Activated CD4-positive, CD25-positive, alpha-beta regulatory T cell treated with anti-CD3 and anti-CD28 coated beads, Interleukin-2, amount 50 U/mL, for 24 hours (primary cell): ENCODE measurements around the gene NLGN2.
"Not testable (repeated sequence)": the region's sequence is repeated elsewhere in the genome, so short reads cannot be mapped to it uniquely, and the experiment has no call there.

ENCODE experiments used
- ATAC-seq, 2 donors: fragments of 150-1000 bp; cut with Tn5 transposase; one replicate each; pipeline ENCODE4 v1.10.0; 2021; ENCODE audit warnings: mild to moderate bottlenecking in 1 of 2, moderate library complexity in 1 of 2

The NLGN2 gene

GRCh38 chr17:7407485-7408251, at the start of gene NLGN2:
NLGN2 (plus strand) TSS chr17:7407845; CDS start chr17:7408256, 411 bp downstream.
- ATAC-seq, result no peak

DNA sequence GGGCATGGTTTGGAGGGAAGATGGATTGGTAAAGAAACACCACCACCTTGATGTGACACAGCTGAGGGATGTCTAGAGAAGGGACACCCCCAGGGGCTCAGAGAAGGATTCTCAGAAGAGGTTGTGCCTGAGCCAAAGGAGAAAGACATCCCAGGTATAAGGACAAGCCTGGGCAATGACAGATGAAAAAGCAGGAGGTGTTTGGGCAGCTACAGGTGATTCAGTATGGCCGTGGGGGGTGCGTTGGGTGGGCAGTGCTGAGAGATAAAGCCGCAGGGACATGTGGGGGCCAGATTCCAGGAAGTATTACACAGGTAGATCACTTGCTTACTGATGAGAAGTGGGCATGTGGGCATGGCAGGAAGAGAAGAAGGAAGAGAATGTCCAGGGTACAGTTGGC, 45.7 kb upstream of the NLGN2 start:
- no peak for ATAC-seq

DNA sequence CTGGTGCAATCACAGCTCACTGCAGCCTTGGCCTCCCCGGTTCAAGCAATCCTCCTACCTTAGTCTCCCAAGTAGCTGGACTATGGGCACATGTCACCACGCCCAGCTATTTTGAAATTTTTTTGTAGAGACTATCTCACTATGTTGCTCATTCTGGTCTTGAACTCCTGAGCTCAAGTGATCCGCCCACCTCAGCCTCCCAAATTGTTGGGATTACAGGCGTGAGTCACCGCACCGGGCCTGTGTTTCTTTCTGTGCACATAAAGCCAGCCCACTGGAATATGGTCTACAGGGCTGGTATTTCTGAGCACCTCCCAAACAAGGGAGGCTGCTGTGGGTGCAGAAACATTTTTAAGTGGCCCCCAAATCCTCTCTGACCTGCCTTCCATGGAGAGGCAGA, 44.3 kb upstream of the NLGN2 start:
- ATAC-seq, result no peak

DNA sequence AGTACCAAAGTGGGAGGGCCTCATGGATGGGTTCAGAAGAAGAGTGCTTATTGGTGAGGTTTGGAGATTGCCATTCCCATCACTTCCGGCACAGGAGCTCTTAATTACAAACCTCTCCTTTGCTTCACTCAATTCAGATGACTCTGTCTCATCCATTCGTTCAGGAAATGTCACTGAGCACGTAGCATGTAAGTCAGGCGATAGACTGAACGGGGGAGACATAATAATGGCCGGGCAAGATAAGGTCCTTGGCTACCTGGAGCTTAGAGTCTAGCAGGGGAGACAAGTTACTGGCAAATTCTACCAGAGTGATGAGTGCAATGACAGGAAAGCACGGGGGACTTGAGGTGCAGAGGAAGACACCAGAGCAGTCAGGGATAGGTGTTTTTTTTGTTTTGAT, 41.7 kb upstream of the NLGN2 start:
- not testable (repeated sequence) for ATAC-seq

DNA sequence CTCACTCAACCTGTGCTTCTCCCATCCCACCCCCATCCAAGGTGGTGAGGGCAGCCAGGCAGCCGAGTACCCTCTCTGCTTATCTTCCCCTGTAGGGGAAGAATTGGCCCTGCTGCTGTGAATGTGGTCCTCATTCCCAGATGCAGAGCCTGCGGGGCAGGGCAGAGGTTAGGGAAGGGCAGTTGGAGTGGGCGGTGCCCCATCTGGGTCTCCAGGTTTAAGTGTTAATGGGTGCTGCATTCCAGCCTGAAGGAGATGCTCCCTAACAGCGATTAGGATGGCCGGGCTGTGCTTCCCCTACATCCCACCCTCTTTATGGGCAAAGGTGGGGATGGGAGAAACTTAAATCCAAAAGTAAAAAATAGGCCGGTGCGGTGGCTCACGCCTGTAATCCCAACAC, 40.6 kb upstream of the NLGN2 start:
- no peak for ATAC-seq

DNA sequence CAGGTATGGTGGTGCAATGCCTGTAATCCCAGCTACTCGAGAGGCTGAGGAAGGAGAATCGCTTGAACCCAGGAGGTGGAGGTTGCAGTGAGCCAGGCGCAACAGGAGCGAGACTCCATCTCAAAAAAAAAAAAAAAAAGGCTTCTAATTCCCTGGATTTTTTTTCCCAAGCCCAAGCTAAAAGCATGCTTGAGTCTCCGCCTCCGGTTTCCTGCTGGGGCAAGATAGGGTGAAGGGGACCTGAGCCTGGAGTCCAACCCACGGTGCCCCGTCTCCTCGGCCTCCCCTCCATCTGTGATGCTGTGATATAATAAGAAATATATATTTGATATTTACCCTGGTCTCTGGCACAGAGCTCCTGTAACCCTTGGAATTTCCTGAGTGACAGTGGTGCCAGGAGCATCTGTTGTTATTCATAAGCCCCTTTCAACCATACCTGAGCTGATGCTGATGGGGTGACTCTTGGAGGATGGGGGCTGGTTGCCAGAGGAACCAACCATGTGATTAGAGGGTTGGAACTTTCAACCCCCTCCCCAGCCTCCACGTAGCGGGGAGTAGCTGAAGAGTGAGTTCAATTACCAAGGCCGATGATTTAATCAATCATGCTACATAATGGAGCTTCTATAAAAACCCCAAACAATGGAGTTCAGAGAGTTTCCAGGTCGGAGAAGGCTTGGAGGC, 39.6 kb upstream of the NLGN2 start:
- no peak for ATAC-seq

GRCh38 chr17:7368599-7368994, 39.0 kb upstream of the NLGN2 start:
- ATAC-seq, result not testable (repeated sequence)

DNA sequence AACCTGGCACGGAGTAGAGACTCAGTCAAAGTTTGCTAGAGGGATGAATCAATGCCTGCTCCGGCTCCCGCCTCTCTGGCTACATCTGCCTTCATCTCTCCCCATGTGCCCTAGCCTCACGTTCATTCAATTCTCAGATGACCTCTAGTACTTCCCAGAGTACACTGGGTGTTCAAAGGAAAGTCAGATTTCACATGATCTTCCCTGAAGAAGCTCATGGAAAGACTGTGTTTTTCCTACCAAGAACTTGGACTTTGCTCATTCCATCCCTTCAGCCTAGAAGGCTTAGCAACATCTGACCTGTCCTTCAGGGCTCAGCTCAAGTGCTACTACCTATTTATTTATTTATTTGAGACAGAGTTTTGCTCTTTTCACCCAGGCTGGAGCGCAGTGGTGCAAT, 37.8 kb upstream of the NLGN2 start:
- no peak for ATAC-seq

GRCh38 chr17:7370853-7371252, 36.8 kb upstream of the NLGN2 start:
- ATAC-seq, result no peak

- ATAC-seq, result no peak
Observed at GRCh38 chr17:7374353-7374752, 33.3 kb upstream of the NLGN2 start.

- ATAC-seq, result no peak
Observed at GRCh38 chr17:7379134-7379533, 28.5 kb upstream of the NLGN2 start.

DNA sequence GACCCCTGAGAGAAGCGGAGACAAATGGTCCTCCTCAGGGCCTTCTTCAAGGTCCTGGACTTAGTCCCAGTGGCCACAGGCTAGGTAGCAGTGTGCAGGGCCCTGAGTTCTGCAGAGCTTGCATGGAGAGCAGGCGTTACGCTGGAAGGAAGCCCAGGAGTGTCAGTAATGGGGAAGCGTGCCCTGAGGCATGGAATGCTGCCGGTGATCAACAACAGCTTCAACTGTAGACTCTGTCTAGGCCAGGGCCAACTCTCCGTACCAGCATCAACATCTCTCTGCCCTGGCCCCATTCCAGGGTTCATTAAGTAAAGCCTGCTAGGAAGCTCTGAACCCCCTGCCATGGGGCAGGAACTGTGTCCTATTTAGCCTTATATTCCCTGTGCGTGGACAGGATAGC, 27.3 kb upstream of the NLGN2 start:
- ATAC-seq, result no peak

DNA sequence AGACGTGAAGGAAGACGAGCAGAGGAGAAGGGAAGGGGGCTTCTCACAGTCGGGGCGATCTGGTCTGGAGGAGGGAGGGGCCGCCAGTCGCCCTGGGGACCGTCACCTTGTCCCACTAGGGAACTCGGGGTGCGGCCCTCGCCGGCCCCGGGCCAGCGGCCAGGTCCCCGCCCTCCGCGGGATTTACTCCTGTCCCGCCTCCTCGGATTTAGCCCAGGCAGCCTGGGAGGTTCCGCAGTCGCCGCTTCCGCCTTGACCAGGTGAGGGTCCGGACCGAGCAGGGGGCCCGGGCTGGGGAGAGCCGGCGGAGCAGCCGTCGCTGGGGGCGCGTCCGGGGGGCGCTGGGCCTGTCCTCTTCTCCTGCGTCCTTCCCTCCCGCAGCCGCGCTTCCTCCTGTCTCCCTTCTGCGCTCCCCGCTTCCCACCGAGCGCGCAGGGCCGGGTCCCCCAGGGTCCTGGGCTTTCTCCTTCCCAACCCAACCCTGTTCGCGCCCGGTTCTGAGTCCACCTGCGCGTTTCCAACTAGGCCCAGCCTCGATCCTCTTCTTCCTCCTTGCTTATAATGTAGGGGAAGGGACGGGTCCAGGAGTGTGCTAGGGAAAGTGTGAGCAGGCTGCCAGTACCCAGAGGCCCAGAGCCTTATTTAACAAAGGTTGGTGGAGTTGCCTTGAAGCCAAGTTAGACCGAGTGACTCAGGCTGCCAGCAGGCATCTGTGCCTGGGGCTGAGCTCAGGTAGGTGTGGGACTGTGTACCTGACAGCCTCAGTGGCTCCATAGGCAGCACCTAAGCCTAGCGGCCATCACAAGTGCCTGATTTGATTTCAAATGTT, 26.6 kb upstream of the NLGN2 start, which contains the start of gene TNK1:
Gene TNK1 (plus strand): TSS at position 235 of the 829 bp plus-strand sequence. CDS start 1,838 bp downstream, outside the sequence.
- no peak for ATAC-seq

DNA sequence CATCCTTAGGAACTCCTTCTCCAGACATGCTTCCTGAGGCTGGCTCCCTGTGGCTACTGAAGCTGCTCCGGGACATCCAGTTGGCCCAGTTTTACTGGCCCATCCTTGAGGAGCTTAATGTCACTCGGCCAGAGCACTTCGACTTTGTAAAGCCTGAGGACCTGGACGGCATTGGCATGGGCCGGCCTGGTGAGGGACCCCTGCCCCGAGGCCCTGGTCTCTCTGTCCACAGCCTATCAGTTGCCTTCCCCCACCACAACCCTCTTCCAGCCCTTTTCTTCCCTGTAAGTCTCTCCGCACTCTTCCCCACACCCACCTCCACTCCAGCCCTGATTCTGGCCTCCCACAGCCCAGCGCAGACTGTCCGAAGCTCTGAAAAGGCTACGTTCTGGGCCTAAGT, 24.7 kb upstream of the NLGN2 start:
- ATAC-seq, result no peak

DNA sequence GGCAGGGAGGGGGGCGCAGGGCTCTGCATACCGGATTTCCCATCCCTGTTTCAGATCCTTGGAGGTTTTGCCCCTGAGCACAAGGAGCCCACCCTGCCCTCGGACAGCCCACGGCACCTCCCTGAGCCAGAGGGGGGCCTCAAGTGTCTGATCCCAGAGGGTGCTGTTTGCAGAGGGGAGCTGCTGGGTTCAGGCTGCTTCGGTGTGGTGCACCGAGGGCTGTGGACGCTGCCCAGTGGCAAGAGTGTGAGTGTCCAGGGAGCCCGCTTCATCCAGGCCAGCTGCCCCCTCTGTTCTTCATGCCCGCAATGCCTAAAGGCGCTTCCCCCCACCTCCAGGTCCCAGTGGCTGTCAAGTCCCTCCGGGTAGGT, 24.3 kb upstream of the NLGN2 start:
- ATAC-seq, result no peak

DNA sequence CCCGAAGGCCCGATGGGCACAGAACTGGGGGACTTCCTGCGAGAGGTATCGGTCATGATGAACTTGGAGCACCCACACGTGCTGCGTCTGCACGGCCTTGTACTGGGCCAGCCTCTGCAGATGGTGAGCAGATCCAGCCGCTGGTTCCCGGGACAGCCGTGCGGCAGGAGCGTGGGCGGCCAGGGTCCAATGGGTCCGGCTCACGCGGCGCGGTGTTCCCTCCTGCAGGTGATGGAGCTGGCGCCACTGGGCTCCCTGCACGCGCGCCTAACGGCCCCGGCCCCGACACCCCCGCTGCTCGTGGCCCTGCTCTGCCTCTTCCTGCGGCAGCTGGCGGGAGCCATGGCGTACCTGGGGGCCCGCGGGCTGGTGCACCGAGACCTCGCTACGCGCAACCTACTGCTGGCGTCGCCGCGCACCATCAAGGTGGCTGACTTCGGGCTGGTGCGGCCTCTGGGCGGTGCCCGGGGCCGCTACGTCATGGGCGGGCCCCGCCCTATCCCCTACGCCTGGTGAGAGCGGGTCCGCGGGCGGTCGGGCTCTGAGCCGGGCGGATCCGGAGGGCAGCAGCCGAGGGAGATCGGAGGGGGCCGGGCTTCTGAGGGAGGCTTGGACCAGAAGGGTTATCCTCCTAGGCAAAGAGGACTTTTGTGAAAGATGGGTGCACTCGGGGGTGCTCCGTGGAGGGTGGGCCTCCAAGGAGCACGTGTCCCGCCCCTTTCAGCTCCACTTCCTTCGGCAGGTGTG, 23.7 kb upstream of the NLGN2 start:
- ATAC-seq, result peak; percentile 98 to 99

- ATAC-seq, result no peak
Observed at GRCh38 chr17:7384489-7385081, 23.1 kb upstream of the NLGN2 start.

DNA sequence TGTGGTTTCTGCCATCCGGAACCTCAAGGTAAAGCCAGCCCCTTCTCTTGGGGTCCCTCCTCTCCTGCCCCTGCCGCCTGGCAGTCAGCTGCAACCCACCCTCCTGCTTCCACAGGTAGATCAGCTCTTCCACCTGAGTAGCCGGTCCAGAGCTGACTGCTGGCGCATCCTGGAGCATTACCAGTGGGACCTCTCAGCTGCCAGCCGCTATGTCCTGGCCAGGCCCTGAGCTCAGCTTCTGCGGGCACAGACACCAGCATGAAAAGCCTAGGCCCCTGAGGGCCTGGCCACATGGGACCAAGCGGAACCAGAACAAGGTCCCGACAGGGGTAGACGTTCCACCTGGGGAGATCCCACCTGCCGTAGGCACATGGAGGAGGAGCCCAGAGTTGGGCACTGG, 18.8 kb upstream of the NLGN2 start:
- no peak for ATAC-seq

- ATAC-seq, result no peak
Observed at GRCh38 chr17:7389924-7390910, 17.4 kb upstream of the NLGN2 start.

- no peak for ATAC-seq
Observed at GRCh38 chr17:7391307-7391706, 16.3 kb upstream of the NLGN2 start.
